HL-60 (cell line): ENCODE data around the gene IGHMBP2.

ENCODE experiments used
- DNase-seq, 2 experiments: peaks; one replicate each; pipeline ENCODE4 v3.0.0-alpha.2; 2010 to 2020; ENCODE audit warnings: low read depth in 1 of 2, low spot score in 1 of 2
- H3K27ac ChIP-seq: fragments of 250-450 bp; sonication (Bioruptor Pico); replicated peaks from 2 replicates; pipeline ENCODE4 v1.5.1; 2020; ENCODE audit warnings: mild to moderate bottlenecking, moderate library complexity
- H3K27me3 ChIP-seq: fragments of 250-450 bp; sonication (Bioruptor Pico); 2 replicates; pipeline ENCODE4 v1.5.1; 2021; ENCODE audit warnings: mild to moderate bottlenecking, moderate library complexity; ENCODE audit not compliant: insufficient read depth, poor library complexity, severe bottlenecking
- H3K4me3 ChIP-seq: replicated peaks from 2 replicates; pipeline ENCODE4 v1.5.1; 2011; ENCODE audit warnings: mild to moderate bottlenecking, control low read depth, low read length; ENCODE audit not compliant: insufficient read depth
- GABPA ChIP-seq: IDR thresholded peaks from 2 replicates; pipeline ENCODE4 v1.6.1; 2012; ENCODE audit warnings: low read depth
- POLR2AphosphoS5 ChIP-seq: IDR thresholded peaks from 2 replicates; pipeline ENCODE4 v1.6.1; 2012; ENCODE audit warnings: low read depth
- SPI1 ChIP-seq: IDR thresholded peaks from 2 replicates; pipeline ENCODE4 v1.6.1; 2012; ENCODE audit warnings: low read depth, mild to moderate bottlenecking, borderline replicate concordance
- TF ChIP-seq, protein P1 (sequence below): IDR thresholded peaks from 2 replicates; pipeline ENCODE4 v1.6.1; 2012; ENCODE audit warnings: low read depth; ENCODE audit not compliant: insufficient replicate concordance
- TF ChIP-seq, protein P2 (sequence below): IDR thresholded peaks from one replicate; pipeline ENCODE4 v1.5.1; 2011; ENCODE audit warnings: low read length, control low read depth, inconsistent platforms; ENCODE audit not compliant: insufficient read depth

The IGHMBP2 gene

DNA sequence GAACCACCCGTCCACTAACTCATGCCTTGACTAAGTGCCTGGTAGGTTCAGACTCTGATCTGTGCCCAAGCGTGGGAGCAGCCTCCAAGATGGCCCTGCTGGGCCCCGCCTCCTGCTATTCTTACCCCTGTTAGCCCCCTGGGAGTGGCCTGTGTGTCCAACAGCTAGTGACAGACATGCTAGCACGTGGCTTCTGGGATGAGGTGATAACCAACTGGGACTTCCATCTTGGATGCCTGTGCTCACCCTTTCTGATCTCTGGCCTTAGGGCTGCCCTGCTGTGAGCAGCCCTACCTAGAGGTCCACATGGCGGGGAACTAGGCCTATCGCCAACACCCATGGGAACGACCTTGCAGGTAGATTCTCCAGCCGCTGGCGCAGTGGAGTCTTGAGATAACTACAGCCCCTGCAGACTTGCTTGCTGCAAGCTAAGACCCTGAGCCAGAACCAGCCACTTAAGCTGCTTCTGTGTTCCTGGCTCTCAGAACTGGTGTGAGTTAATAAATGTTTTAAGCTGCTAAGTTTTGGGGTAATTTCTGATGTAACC, 2.8 kb upstream of the IGHMBP2 start:
- H3K27ac ChIP-seq, result no peak overlapping the region

DNA sequence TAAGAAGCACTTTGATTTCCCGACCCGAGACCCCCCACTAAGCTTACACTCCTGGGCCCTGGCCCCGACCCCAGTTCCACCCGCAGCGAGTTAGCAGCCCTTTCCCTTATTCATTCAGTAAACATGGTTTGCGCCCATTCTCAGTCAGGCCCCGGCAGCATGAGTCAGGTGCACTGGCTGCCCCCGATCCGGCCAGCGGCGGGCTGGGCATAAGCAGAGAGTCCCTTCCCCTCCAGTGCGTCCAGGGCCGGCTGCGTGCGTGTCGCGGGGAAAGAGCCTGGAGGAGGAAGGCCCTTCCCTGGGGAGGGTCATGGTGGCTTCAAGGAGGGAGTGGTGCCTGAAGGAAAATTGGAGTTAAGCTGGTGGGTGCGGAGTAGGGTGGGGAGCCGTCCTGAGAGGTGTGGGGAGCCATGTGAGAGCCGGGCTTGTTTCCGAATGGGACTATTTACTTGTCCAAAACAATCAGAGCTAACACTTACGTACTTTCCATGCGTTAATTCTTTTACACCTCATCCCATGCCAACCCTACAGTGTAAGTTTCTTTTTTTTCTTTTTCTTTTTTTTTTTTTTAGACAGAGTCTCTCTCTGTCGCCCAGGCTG, 657 bp downstream of the IGHMBP2 start:
- Histone ChIP-seq H3K27ac (peak overlapping the region; percentile 82), H3K4me3 (peak overlapping the region; percentile 77), H3K27me3 (no peaks in the 10 kb centered on the region)
- DNase-seq, result peak; percentile 36 to 49
- TF ChIP-seq GABPA (no peak), SPI1 (no peak), POLR2AphosphoS5 (no peak)
- TF ChIP-seq, protein P1, sequence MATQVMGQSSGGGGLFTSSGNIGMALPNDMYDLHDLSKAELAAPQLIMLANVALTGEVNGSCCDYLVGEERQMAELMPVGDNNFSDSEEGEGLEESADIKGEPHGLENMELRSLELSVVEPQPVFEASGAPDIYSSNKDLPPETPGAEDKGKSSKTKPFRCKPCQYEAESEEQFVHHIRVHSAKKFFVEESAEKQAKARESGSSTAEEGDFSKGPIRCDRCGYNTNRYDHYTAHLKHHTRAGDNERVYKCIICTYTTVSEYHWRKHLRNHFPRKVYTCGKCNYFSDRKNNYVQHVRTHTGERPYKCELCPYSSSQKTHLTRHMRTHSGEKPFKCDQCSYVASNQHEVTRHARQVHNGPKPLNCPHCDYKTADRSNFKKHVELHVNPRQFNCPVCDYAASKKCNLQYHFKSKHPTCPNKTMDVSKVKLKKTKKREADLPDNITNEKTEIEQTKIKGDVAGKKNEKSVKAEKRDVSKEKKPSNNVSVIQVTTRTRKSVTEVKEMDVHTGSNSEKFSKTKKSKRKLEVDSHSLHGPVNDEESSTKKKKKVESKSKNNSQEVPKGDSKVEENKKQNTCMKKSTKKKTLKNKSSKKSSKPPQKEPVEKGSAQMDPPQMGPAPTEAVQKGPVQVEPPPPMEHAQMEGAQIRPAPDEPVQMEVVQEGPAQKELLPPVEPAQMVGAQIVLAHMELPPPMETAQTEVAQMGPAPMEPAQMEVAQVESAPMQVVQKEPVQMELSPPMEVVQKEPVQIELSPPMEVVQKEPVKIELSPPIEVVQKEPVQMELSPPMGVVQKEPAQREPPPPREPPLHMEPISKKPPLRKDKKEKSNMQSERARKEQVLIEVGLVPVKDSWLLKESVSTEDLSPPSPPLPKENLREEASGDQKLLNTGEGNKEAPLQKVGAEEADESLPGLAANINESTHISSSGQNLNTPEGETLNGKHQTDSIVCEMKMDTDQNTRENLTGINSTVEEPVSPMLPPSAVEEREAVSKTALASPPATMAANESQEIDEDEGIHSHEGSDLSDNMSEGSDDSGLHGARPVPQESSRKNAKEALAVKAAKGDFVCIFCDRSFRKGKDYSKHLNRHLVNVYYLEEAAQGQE, result no peak
- TF ChIP-seq, protein P2, sequence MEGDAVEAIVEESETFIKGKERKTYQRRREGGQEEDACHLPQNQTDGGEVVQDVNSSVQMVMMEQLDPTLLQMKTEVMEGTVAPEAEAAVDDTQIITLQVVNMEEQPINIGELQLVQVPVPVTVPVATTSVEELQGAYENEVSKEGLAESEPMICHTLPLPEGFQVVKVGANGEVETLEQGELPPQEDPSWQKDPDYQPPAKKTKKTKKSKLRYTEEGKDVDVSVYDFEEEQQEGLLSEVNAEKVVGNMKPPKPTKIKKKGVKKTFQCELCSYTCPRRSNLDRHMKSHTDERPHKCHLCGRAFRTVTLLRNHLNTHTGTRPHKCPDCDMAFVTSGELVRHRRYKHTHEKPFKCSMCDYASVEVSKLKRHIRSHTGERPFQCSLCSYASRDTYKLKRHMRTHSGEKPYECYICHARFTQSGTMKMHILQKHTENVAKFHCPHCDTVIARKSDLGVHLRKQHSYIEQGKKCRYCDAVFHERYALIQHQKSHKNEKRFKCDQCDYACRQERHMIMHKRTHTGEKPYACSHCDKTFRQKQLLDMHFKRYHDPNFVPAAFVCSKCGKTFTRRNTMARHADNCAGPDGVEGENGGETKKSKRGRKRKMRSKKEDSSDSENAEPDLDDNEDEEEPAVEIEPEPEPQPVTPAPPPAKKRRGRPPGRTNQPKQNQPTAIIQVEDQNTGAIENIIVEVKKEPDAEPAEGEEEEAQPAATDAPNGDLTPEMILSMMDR, result no peak

More for the DNA sequence above, 2.8 kb upstream of the IGHMBP2 start:
- H3K27me3 ChIP-seq, result no peaks in the 10 kb centered on the region
- no peak overlapping the region for H3K4me3 ChIP-seq
- DNase-seq, result no peak
- TF ChIP-seq, protein P2, result no peak
- TF ChIP-seq, protein P1, result no peak
- TF ChIP-seq GABPA (no peak), POLR2AphosphoS5 (no peak), SPI1 (no peak)

DNA sequence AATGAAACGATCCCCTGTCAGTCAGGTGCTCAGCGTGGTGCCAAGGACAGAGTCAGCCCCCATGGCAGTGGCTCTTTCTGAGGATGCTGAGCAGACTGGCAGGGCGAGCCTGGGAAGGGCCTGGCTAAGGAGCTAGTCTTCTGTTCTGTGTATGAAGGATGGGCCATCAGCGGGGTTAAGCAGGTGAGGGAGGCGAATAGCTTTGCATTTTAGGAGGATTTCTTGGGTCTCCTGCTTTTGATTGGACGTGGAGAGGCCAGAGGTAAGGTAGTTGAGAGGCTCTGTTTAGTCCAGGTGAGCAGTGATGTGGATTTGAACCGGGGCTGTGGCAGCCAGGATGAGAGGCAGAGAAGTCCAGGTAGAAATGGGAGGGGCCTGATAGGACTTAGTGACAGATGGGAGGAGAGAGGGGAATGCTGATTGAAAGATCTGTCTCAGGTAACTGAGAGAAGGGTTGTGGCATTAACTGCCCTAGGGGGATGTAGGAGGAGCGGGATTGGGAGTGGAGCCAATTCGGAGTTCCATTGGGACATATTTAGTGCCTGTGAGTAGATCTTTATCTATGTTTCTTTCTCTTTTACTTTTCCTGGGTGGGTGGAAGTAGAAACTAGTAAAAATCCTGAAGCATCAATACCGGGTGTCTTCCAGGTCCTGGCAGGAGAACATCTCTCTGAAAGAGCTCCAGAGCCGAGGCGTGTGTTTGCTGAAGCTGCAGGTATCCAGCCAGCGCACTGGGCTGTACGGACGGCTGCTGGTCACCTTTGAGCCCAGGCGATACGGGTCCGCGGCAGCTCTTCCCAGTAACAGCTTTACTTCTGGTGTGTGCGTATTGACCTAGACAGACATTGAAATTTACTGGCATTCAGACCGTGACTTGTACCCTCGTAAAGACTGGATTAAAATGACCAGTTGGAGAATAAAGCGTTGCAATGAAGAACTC, 2.0 kb downstream of the IGHMBP2 start:
- no peak for DNase-seq
- TF ChIP-seq SPI1, result no peak
- TF ChIP-seq, protein P2, result no peak
- TF ChIP-seq, protein P1, result no peak
- no peak for TF ChIP-seq GABPA
- no peak for TF ChIP-seq POLR2AphosphoS5
- Histone ChIP-seq H3K27ac (no peak overlapping the region), H3K4me3 (peak overlapping the region; percentile 77; the same call in 1 of the 2 replicates), H3K27me3 (no peaks in the 10 kb centered on the region)
